H1 (cell line): ENCODE data around the gene MIEN1. TPM values are rescaled to one million over a fixed set of nuclear protein-coding genes. Genes with fewer than 3 reads are reported as not detected.

ENCODE experiments used
- CTCF ChIA-PET: fragments of 300-600 bp; sonication (Branson Sonifier 250); formaldehyde crosslinking; loops from one replicate; lab custom pipeline; 2021; ENCODE audit not compliant: partially characterized antibody; lab: Charles Lee
- POLR2A ChIA-PET: fragments of 300-600 bp; sonication (Branson Sonifier 250); formaldehyde crosslinking; loops from one replicate; lab custom pipeline; 2021; ENCODE audit warnings: inconsistent platforms; ENCODE audit not compliant: partially characterized antibody; lab: Charles Lee
- DNase-seq, 2 experiments: peaks; one replicate each; pipeline versions ENCODE4 v3.0.0 to v3.0.0-alpha.2; 2010 to 2022; ENCODE audit warnings: low spot score in 2 of 2, low read depth in 1 of 2, mixed read lengths in 1 of 2
- FAIRE-seq: peaks from 2 replicates; lab custom pipeline; 2011; peaks lifted over from hg19 to GRCh38; lab: Jason Lieb, UNC
- H2AFZ ChIP-seq: 2 replicates; pipeline ENCODE4 v1.8.1; 2012; ENCODE audit warnings: low read length, inconsistent platforms
- H2AK5ac ChIP-seq: 2 replicates; pipeline ENCODE4 v1.6.1; 2013; ENCODE audit warnings: low read depth, low read length
- H2BK120ac ChIP-seq: replicated peaks from 2 replicates; pipeline ENCODE3; 2013; ENCODE audit warnings: low read depth, low read length, inconsistent platforms
- H2BK12ac ChIP-seq: 2 replicates; pipeline ENCODE4 v1.6.1; 2013; ENCODE audit warnings: low read depth, low read length
- H2BK15ac ChIP-seq: 2 replicates; pipeline ENCODE4 v1.6.1; 2013; ENCODE audit warnings: low read length
- H2BK20ac ChIP-seq: 2 replicates; pipeline ENCODE4 v1.6.1; 2013; ENCODE audit warnings: low read length
- H2BK5ac ChIP-seq: 2 replicates; pipeline ENCODE4 v1.6.1; 2013; ENCODE audit warnings: low read depth, low read length
- H3K14ac ChIP-seq: 2 replicates; pipeline ENCODE4 v1.6.1; 2013; ENCODE audit warnings: inconsistent platforms; ENCODE audit not compliant: insufficient read length
- H3K18ac ChIP-seq: 2 replicates; pipeline ENCODE4 v1.6.1; 2013; ENCODE audit warnings: low read length; ENCODE audit errors: extremely low read depth
- H3K23ac ChIP-seq: 2 replicates; pipeline ENCODE4 v1.6.1; 2013; ENCODE audit warnings: inconsistent platforms; ENCODE audit not compliant: insufficient read length
- H3K23me2 ChIP-seq: 2 replicates; pipeline ENCODE4 v1.6.1; 2013; ENCODE audit warnings: low read depth, low read length
- H3K27ac ChIP-seq: 2 replicates; pipeline ENCODE4 v1.6.1; 2011; ENCODE audit warnings: low read depth, low read length, inconsistent platforms
- H3K27me3 ChIP-seq, 4 experiments: replicated peaks in 1 of 4; 1 replicate in 1 of 4; 2 replicates in 3 of 4; pipeline versions ENCODE4 v1.6.1 to v1.8.1; 2011 to 2013; ENCODE audit warnings: low read length in 3 of 4, mild to moderate bottlenecking in 3 of 4, inconsistent platforms in 2 of 4, mixed read lengths in 2 of 4, moderate library complexity in 1 of 4; ENCODE audit not compliant: control insufficient read depth in 3 of 4, insufficient read depth in 3 of 4; ENCODE audit errors: extremely low read depth in 1 of 4
- H3K36me3 ChIP-seq, 4 experiments: 2 replicates each; pipeline versions ENCODE4 v1.6.1 to v1.8.1; 2011 to 2013; ENCODE audit warnings: mild to moderate bottlenecking in 4 of 4, low read length in 3 of 4, moderate library complexity in 2 of 4, control low read depth in 1 of 4, inconsistent platforms in 1 of 4; ENCODE audit not compliant: insufficient read depth in 4 of 4, control insufficient read depth in 2 of 4
- H3K4ac ChIP-seq: replicated peaks from 2 replicates; pipeline ENCODE3; 2013; ENCODE audit warnings: low read length, low read depth, mixed read lengths, inconsistent platforms; ENCODE audit not compliant: insufficient read length
- H3K4me1 ChIP-seq, 4 experiments: replicated peaks in 1 of 4; 1 replicate in 1 of 4; 2 replicates in 3 of 4; pipeline versions ENCODE4 v1.6.1 to v1.8.1; 2011 to 2013; ENCODE audit warnings: low read length in 3 of 4, inconsistent platforms in 2 of 4, mixed read lengths in 1 of 4; ENCODE audit not compliant: insufficient read depth in 4 of 4, control insufficient read depth in 3 of 4
- H3K4me2 ChIP-seq, 2 experiments: 2 replicates each; pipeline versions ENCODE4 v1.6.1 to v1.8.1; 2011 to 2013; ENCODE audit warnings: low read depth in 2 of 2, low read length in 2 of 2, control low read depth in 1 of 2, inconsistent platforms in 1 of 2, mild to moderate bottlenecking in 1 of 2; ENCODE audit not compliant: insufficient read depth in 1 of 2
- H3K4me3 ChIP-seq, 4 experiments: fragments of 200-600, 300-600 bp in 1 of 4; sonication (generic), shearing (Covaris generic), sonication (Bioruptor Twin) in 1 of 4; 2 replicates each; pipeline versions ENCODE4 v1.5.1 to v1.8.1; 2011 to 2016; ENCODE audit warnings: low read length in 4 of 4, low read depth in 3 of 4, control low read depth in 2 of 4, inconsistent platforms in 2 of 4, mild to moderate bottlenecking in 2 of 4, mixed read lengths in 1 of 4, moderate library complexity in 1 of 4; ENCODE audit not compliant: insufficient read depth in 2 of 4; ENCODE audit errors: extremely low read depth in 1 of 4
- H3K56ac ChIP-seq: replicated peaks from 2 replicates; pipeline ENCODE3; 2013; ENCODE audit warnings: low read depth, mild to moderate bottlenecking, mixed read lengths, low read length, inconsistent platforms; ENCODE audit not compliant: insufficient read length
- H3K79me1 ChIP-seq: 2 replicates; pipeline ENCODE4 v1.6.1; 2013; ENCODE audit warnings: low read depth, low read length, control low read depth
- H3K79me2 ChIP-seq, 2 experiments: 2 replicates each; pipeline versions ENCODE4 v1.6.1 to v1.8.1; 2012 to 2013; ENCODE audit warnings: low read length in 2 of 2, mild to moderate bottlenecking in 2 of 2, inconsistent platforms in 1 of 2; ENCODE audit not compliant: insufficient read depth in 2 of 2, control insufficient read depth in 1 of 2
- H3K9ac ChIP-seq, 4 experiments: replicated peaks in 1 of 4; 1 replicate in 1 of 4; 2 replicates in 3 of 4; pipeline versions ENCODE4 v1.6.1 to v1.8.1; 2011 to 2013; ENCODE audit warnings: low read depth in 3 of 4, low read length in 3 of 4, control low read depth in 2 of 4, mild to moderate bottlenecking in 2 of 4, moderate library complexity in 2 of 4, inconsistent platforms in 1 of 4; ENCODE audit errors: extremely low read depth in 1 of 4
- H3K9me3 ChIP-seq, 2 experiments: 2 replicates each; pipeline versions ENCODE4 v1.6.1 to v1.8.1; 2012 to 2013; ENCODE audit warnings: mild to moderate bottlenecking in 2 of 2, moderate library complexity in 2 of 2, control low read depth in 1 of 2, inconsistent platforms in 1 of 2, low read depth in 1 of 2, low read length in 1 of 2, mixed read lengths in 1 of 2; ENCODE audit not compliant: insufficient read depth in 2 of 2
- H4K20me1 ChIP-seq, 2 experiments: replicated peaks in 1 of 2; 2 replicates each; pipeline versions ENCODE3 to v1.8.1; 2011 to 2013; ENCODE audit warnings: inconsistent platforms in 2 of 2, low read length in 2 of 2, mild to moderate bottlenecking in 1 of 2; ENCODE audit not compliant: insufficient read depth in 2 of 2, control insufficient read depth in 1 of 2
- H4K5ac ChIP-seq: 2 replicates; pipeline ENCODE4 v1.6.1; 2013; ENCODE audit warnings: low read length, low read depth, mixed read lengths, inconsistent platforms; ENCODE audit not compliant: insufficient read length
- H4K8ac ChIP-seq: 2 replicates; pipeline ENCODE4 v1.8.0; 2013; ENCODE audit warnings: mild to moderate bottlenecking, moderate library complexity, low read length, inconsistent platforms; ENCODE audit not compliant: insufficient read depth; ENCODE audit errors: extremely low read depth
- H4K91ac ChIP-seq: replicated peaks from 2 replicates; pipeline ENCODE3; 2013; ENCODE audit warnings: low read length, mixed read lengths, inconsistent platforms; ENCODE audit not compliant: insufficient read length
- CTBP2 ChIP-seq: IDR thresholded peaks from 2 replicates; pipeline ENCODE4 v1.7.0; 2011; ENCODE audit warnings: borderline replicate concordance, mild to moderate bottlenecking, moderate library complexity, mixed read lengths, low read length; ENCODE audit not compliant: insufficient read depth, insufficient read length
- RFX5 ChIP-seq: IDR thresholded peaks from 2 replicates; pipeline ENCODE4 v1.6.1; 2011; ENCODE audit warnings: low read depth, low read length, improper control_type of control experiment, borderline replicate concordance
- YY1 ChIP-seq: IDR thresholded peaks from 2 replicates; pipeline ENCODE4 v1.6.1; 2011; ENCODE audit warnings: low read depth, mild to moderate bottlenecking, low read length
- WGBS, 2 experiments: shearing (Covaris generic) in 1 of 2; methylation state at CpG; one replicate each; pipeline versions ENCODE4 v1.1.6 to v1.1.7; 2013 to 2015; ENCODE audit warnings: low lambda C conversion rate in 2 of 2, mixed read lengths in 2 of 2, inconsistent platforms in 1 of 2, low coverage in 1 of 2, missing lambda C conversion rate in 1 of 2; ENCODE audit not compliant: insufficient replicate concordance in 2 of 2, insufficient coverage in 1 of 2, insufficient read length in 1 of 2; ENCODE audit errors: extremely low coverage in 1 of 2, missing lambda C conversion rate in 1 of 2; 5-methylcytosine and 5-hydroxymethylcytosine counted together
- polyA plus RNA-seq, 7 experiments: library from polyadenylated mRNA; depleted of rRNA in 3 of 7; stranded (reverse) in 5 of 7; unstranded in 2 of 7; fragments of >200 nt in 5 of 7; fragments of 200-250 nt in 2 of 7; gene quantifications; 1 replicate in 5 of 7; 2 replicates in 1 of 7; 4 replicates in 1 of 7; pipeline versions ENCODE4 v1.2.1 to v1.2.3, GENCODE V29; 2011 to 2013; ENCODE audit warnings: missing spikeins in 2 of 7, mixed read lengths in 2 of 7
- total RNA-seq: library from RNA; stranded (reverse); fragmentation: NEBNext Ultra II Directional; extraction: Animal tissue kit (Norgen Biotek cat#: 25700); gene quantifications from 2 replicates; pipeline ENCODE4 v1.2.1, GENCODE V29; 2021

The MIEN1 gene
- total and polyA plus RNA-seq, 2 of the 8 experiments (the other 6 are each of a cell fraction or from before 2014, with no cell fraction given), result 29.6 to 54.9 TPM

- H2BK12ac ChIP-seq, result peak overlapping the region; percentile 86; the same call in 1 of the 2 replicates
- H3K27me3 ChIP-seq, result no peaks in the 10 kb centered on the region
- peak overlapping the region in 1 of 4 experiments; percentile 33; a peak in 1 of 7 replicates for H3K9ac ChIP-seq
- H3K9me3 ChIP-seq, result no peaks in the 10 kb centered on the region
- CTCF ChIA-PET, result interaction anchor here (0.6 to 52.4 kb wide), 12 partner anchors 11 to 1022 kb away, joined by 3 to 1885 read pairs (median 4); partner anchors contain the start of genes MIEN1, PPP1R1B and STARD3
- H3K56ac ChIP-seq, result peak overlapping the region; percentile 85
- no peak overlapping the region for H2AFZ ChIP-seq
- peak overlapping the region; percentile 87; the same call in 1 of the 2 replicates for H3K27ac ChIP-seq
- H3K79me1 ChIP-seq, result peaks cover 2% of the 10 kb centered on the region; the same call in 1 of the 2 replicates
- no peak overlapping the region for H4K8ac ChIP-seq
- peaks cover 18 to 30% (median 21%) of the 10 kb centered on the region in 4 experiments for H3K4me1 ChIP-seq
- peak overlapping the region; percentile 67 for H4K5ac ChIP-seq
- H2BK5ac ChIP-seq, result peak overlapping the region; percentile 95
- no peaks in the 10 kb centered on the region for H3K36me3 ChIP-seq
- no peak overlapping the region for H3K4me3 ChIP-seq
- peaks cover 0 to 21% of the 10 kb centered on the region in 2 experiments; a peak in 2 of 4 replicates for H3K79me2 ChIP-seq
- FAIRE-seq, result no peak
- H3K14ac ChIP-seq, result no peak overlapping the region
- 52% methylated on average over 2 of the region's 2 CpGs; no CpG with 5 or more reads in 1 of the 2 experiments for WGBS, 2 experiments
- H4K20me1 ChIP-seq, result no peaks in the 10 kb centered on the region
- no peak for DNase-seq
- peak overlapping the region; percentile 27 for H2BK120ac ChIP-seq
- TF ChIP-seq YY1 (no peak), RFX5 (no peak), CTBP2 (peak; percentile 17)
- H2BK15ac ChIP-seq, result peak overlapping the region; percentile 77; the same call in 1 of the 2 replicates
- peaks cover 4% of the 10 kb centered on the region; the same call in 1 of the 2 replicates for H3K23me2 ChIP-seq
- POLR2A ChIA-PET, result interaction anchor here (0.7 to 38.1 kb wide), 8 partner anchors 12 to 62 kb away, joined by 3 to 708 read pairs (median 4); partner anchors contain the start of genes PGAP3, PNMT and TCAP
- peak overlapping the region; percentile 67 for H4K91ac ChIP-seq
- peak overlapping the region; percentile 54 for H3K4ac ChIP-seq
- H3K4me2 ChIP-seq, result peak overlapping the region; percentile 7 to 20; a peak in 3 of 4 replicates
- H3K23ac ChIP-seq, result no peak overlapping the region
- H3K18ac ChIP-seq, result peak overlapping the region; percentile 89; the same call in 1 of the 2 replicates
- H2AK5ac ChIP-seq, result peak overlapping the region; percentile 54; the same call in 1 of the 2 replicates
- H2BK20ac ChIP-seq, result peak overlapping the region; percentile 1
These were observed 35.2 kb downstream of the MIEN1 start for GRCh38 chr17:39695089-39695474.
